GM23338 (cell line): ENCODE results near the gene WFS1. TPM values are rescaled to one million over a fixed set of nuclear protein-coding genes. Genes with fewer than 3 reads are reported as not detected.

ENCODE experiments used
- ATAC-seq: fragments of 200-7000 bp; cut with Tn5 transposase; 3 replicates; pipeline ENCODE4 v1.9.1; 2020
- DNase-seq: peaks from one replicate; pipeline ENCODE4 v3.0.0-alpha.2; 2015; ENCODE audit warnings: low spot score
- H2AFZ ChIP-seq: fragments of 200-600 bp; sonication (generic); 2 replicates; pipeline ENCODE4 v1.8.0; 2016; ENCODE audit warnings: antibody characterized with exemption, mild to moderate bottlenecking, moderate library complexity
- H3F3A ChIP-seq: fragments of 200-600 bp; sonication (generic); replicated peaks from 2 replicates; pipeline ENCODE4 v1.8.0; 2017; ENCODE audit warnings: antibody characterized with exemption, mixed run types, low read depth
- H3K27ac ChIP-seq: fragments of 200-600 bp; sonication (generic); 2 replicates; pipeline ENCODE4 v1.6.1; 2016; ENCODE audit warnings: low read depth
- H3K27me3 ChIP-seq: fragments of 200-600 bp; sonication (generic); 2 replicates; pipeline ENCODE4 v1.8.0; 2016; ENCODE audit warnings: mild to moderate bottlenecking, mixed run types, moderate library complexity; ENCODE audit not compliant: insufficient read depth
- H3K36me3 ChIP-seq: fragments of 200-600 bp; sonication (generic); 2 replicates; pipeline ENCODE4 v1.8.0; 2016; ENCODE audit warnings: mild to moderate bottlenecking; ENCODE audit not compliant: insufficient read depth
- H3K4me1 ChIP-seq: fragments of 200-600 bp; sonication (generic); 2 replicates; pipeline ENCODE4 v1.8.0; 2016; ENCODE audit warnings: mild to moderate bottlenecking, moderate library complexity; ENCODE audit not compliant: insufficient read depth
- H3K4me2 ChIP-seq: fragments of 200-600 bp; sonication (generic); 2 replicates; pipeline ENCODE4 v1.7.1; 2017; ENCODE audit warnings: mixed run types
- H3K4me3 ChIP-seq: fragments of 200-600 bp; sonication (generic); 2 replicates; pipeline ENCODE4 v1.6.1; 2016; ENCODE audit warnings: mixed run types
- H3K79me2 ChIP-seq: fragments of 200-600 bp; sonication (generic); replicated peaks from 2 replicates; pipeline ENCODE4 v1.8.0; 2017; ENCODE audit warnings: mild to moderate bottlenecking; ENCODE audit not compliant: insufficient read depth
- H3K9me2 ChIP-seq: fragments of 200-600 bp; sonication (generic); 2 replicates; pipeline ENCODE4 v1.8.0; 2017; ENCODE audit not compliant: insufficient read depth
- H4K20me1 ChIP-seq: fragments of 200-600 bp; sonication (generic); replicated peaks from 2 replicates; pipeline ENCODE4 v1.8.0; 2017; ENCODE audit warnings: mild to moderate bottlenecking; ENCODE audit not compliant: insufficient read depth
- H3K27ac Mint-ChIP-seq: 2 replicates; pipeline ENCODE4 v1.8.0; 2020; ENCODE audit warnings: inconsistent platforms, mild to moderate bottlenecking, moderate library complexity, mixed read lengths
- H3K27me3 Mint-ChIP-seq: 3 replicates; pipeline ENCODE4 v1.8.0; 2022; ENCODE audit warnings: low read depth, mild to moderate bottlenecking, moderate library complexity, mixed read lengths, inconsistent platforms; ENCODE audit not compliant: insufficient read depth, poor library complexity
- H3K36me3 Mint-ChIP-seq: 3 replicates; pipeline ENCODE4 v1.8.0; 2021; ENCODE audit warnings: low read depth, mild to moderate bottlenecking, inconsistent platforms, moderate library complexity, mixed read lengths
- H3K4me1 Mint-ChIP-seq: 3 replicates; pipeline ENCODE4 v1.8.0; 2020; ENCODE audit warnings: mild to moderate bottlenecking, inconsistent platforms, mixed read lengths
- H3K4me3 Mint-ChIP-seq: 3 replicates; pipeline ENCODE4 v1.8.0; 2021; ENCODE audit warnings: moderate library complexity, mild to moderate bottlenecking, inconsistent platforms, mixed read lengths
- H3K9me3 Mint-ChIP-seq: 3 replicates; pipeline ENCODE4 v1.8.0; 2020; ENCODE audit warnings: moderate library complexity, mild to moderate bottlenecking, inconsistent platforms, mixed read lengths
- CTCF ChIP-seq, 2 experiments: fragments of 200-600 bp in 1 of 2; sonication (generic) in 1 of 2; conservative IDR thresholded peaks; 2 replicates each; pipeline versions ENCODE4 v1.5.1 to v1.6.1; 2016 to 2017; ENCODE audit warnings: antibody characterized with exemption in 2 of 2, low read depth in 2 of 2, mild to moderate bottlenecking in 2 of 2, moderate library complexity in 1 of 2
- EZH2 ChIP-seq: fragments of 200-600 bp; sonication (generic); IDR thresholded peaks from one replicate; pipeline ENCODE4 v1.8.0; 2017; ENCODE audit warnings: antibody characterized with exemption, mild to moderate bottlenecking, low read depth; ENCODE audit not compliant: unreplicated experiment
- EZH2phosphoT487 ChIP-seq: fragments of 200-600 bp; sonication (generic); IDR thresholded peaks from one replicate; pipeline ENCODE4 v1.8.1; 2018; ENCODE audit warnings: antibody characterized with exemption; ENCODE audit not compliant: unreplicated experiment
- JUNB ChIP-seq: IDR thresholded peaks from one replicate; pipeline ENCODE4 v1.6.1; 2016; ENCODE audit warnings: antibody characterized with exemption; ENCODE audit not compliant: unreplicated experiment
- NANOG ChIP-seq: IDR thresholded peaks from 2 replicates; pipeline ENCODE4 v1.6.1; 2016; ENCODE audit warnings: antibody characterized with exemption, borderline replicate concordance
- POLR2AphosphoS5 ChIP-seq: IDR thresholded peaks from 2 replicates; pipeline ENCODE4 v1.6.1; 2016; ENCODE audit warnings: antibody characterized with exemption, low read depth
- ZNF114 ChIP-seq: fragments of 250-450 bp; sonication (Bioruptor Pico); IDR thresholded peaks from 2 replicates; pipeline ENCODE4 v1.5.0; 2020; ENCODE audit warnings: mild to moderate bottlenecking, moderate library complexity
- ZNF331 ChIP-seq: fragments of 250-450 bp; sonication (Bioruptor Pico); IDR thresholded peaks from 2 replicates; pipeline ENCODE4 v1.5.0; 2020; ENCODE audit warnings: low read depth, mild to moderate bottlenecking, moderate library complexity
- polyA plus RNA-seq: library from polyadenylated mRNA; unstranded; fragments of >200 nt; fragmentation: Nextera tagmentation; extraction: Ambion mirVana; gene quantifications from 2 replicates; pipeline ENCODE4 v1.2.1, GENCODE V29; 2016
- total RNA-seq: library from RNA; depleted of rRNA; stranded (reverse); fragments of >200 nt; shearing (Covaris generic); gene quantifications from 2 replicates; pipeline ENCODE4 v1.2.3, GENCODE V29; 2014
- TF ChIP-seq, protein P1 (sequence below): fragments of 250-450 bp; sonication (Bioruptor Pico); IDR thresholded peaks from 2 replicates; pipeline ENCODE4 v1.5.0; 2020; ENCODE audit warnings: mild to moderate bottlenecking, moderate library complexity
- TF ChIP-seq, protein P2 (sequence below): IDR thresholded peaks from 2 replicates; pipeline ENCODE4 v1.6.1; 2016; ENCODE audit warnings: antibody characterized with exemption

The WFS1 gene
- total and polyA plus RNA-seq, 2 experiments from 2014 or later, result 24.7 to 45.4 TPM

DNA sequence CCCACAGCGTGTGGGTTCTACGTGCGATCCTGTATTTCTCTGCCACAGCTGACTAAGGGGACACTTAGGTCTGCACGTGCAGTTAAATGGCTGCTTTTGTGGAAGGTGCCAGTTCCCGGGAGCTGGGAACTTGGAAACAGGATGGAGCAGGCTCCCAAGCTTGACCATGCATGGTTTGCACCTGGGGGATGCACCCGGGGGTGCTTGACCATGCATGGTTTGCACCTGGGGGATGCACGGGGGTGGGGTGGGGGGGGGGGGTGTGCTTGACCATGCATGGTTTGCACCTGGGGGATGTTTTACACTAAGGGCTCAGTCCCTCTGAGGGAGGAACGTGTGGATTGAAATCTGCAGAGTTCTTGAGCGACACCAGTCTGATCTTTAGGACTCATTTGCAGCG, 5.7 kb downstream of the WFS1 start:
- H3K4me1 Mint-ChIP-seq, result peaks cover 32% of the 10 kb centered on the region

GRCh38 chr4:6275898-6276806, 6.5 kb downstream of the WFS1 start:
- Histone ChIP-seq H3K36me3 (no peaks in the 10 kb centered on the region), H2AFZ (no peak overlapping the region), H4K20me1 (peaks cover 3% of the 10 kb centered on the region; the same call in 1 of the 2 replicates), H3K4me3 (no peak overlapping the region), H3K9me2 (no peaks in the 10 kb centered on the region), H3K4me2 (no peak overlapping the region), H3K4me1 (peaks cover 11% of the 10 kb centered on the region; the same call in 1 of the 2 replicates), H3K79me2 (peaks cover 28% of the 10 kb centered on the region), H3K27me3 (no peaks in the 10 kb centered on the region), H3F3A (no peaks in the 10 kb centered on the region), H3K27ac (no peak overlapping the region)
- no peak for DNase-seq
- no peak overlapping the region for H3K4me3 Mint-ChIP-seq
- no peak for ATAC-seq
- peaks cover 9% of the 10 kb centered on the region for H3K27me3 Mint-ChIP-seq
- H3K27ac Mint-ChIP-seq, result no peak overlapping the region
- H3K4me1 Mint-ChIP-seq, result peaks cover 24% of the 10 kb centered on the region
- no peaks in the 10 kb centered on the region; the same call in 1 of the 3 replicates for H3K9me3 Mint-ChIP-seq
- no peaks in the 10 kb centered on the region for H3K36me3 Mint-ChIP-seq
- TF ChIP-seq JUNB, result no peak
- no peak for TF ChIP-seq ZNF114
- no peak for TF ChIP-seq ZNF331 (CRISPR knock-in tag)
- no peak for TF ChIP-seq EZH2phosphoT487
- TF ChIP-seq NANOG, result no peak
- no peak for TF ChIP-seq CTCF (conservative IDR thresholded peaks at IDR 0.05; ENCODE audit: low read depth in 2 of 2)
- TF ChIP-seq EZH2, result no peak
- TF ChIP-seq, protein P1, sequence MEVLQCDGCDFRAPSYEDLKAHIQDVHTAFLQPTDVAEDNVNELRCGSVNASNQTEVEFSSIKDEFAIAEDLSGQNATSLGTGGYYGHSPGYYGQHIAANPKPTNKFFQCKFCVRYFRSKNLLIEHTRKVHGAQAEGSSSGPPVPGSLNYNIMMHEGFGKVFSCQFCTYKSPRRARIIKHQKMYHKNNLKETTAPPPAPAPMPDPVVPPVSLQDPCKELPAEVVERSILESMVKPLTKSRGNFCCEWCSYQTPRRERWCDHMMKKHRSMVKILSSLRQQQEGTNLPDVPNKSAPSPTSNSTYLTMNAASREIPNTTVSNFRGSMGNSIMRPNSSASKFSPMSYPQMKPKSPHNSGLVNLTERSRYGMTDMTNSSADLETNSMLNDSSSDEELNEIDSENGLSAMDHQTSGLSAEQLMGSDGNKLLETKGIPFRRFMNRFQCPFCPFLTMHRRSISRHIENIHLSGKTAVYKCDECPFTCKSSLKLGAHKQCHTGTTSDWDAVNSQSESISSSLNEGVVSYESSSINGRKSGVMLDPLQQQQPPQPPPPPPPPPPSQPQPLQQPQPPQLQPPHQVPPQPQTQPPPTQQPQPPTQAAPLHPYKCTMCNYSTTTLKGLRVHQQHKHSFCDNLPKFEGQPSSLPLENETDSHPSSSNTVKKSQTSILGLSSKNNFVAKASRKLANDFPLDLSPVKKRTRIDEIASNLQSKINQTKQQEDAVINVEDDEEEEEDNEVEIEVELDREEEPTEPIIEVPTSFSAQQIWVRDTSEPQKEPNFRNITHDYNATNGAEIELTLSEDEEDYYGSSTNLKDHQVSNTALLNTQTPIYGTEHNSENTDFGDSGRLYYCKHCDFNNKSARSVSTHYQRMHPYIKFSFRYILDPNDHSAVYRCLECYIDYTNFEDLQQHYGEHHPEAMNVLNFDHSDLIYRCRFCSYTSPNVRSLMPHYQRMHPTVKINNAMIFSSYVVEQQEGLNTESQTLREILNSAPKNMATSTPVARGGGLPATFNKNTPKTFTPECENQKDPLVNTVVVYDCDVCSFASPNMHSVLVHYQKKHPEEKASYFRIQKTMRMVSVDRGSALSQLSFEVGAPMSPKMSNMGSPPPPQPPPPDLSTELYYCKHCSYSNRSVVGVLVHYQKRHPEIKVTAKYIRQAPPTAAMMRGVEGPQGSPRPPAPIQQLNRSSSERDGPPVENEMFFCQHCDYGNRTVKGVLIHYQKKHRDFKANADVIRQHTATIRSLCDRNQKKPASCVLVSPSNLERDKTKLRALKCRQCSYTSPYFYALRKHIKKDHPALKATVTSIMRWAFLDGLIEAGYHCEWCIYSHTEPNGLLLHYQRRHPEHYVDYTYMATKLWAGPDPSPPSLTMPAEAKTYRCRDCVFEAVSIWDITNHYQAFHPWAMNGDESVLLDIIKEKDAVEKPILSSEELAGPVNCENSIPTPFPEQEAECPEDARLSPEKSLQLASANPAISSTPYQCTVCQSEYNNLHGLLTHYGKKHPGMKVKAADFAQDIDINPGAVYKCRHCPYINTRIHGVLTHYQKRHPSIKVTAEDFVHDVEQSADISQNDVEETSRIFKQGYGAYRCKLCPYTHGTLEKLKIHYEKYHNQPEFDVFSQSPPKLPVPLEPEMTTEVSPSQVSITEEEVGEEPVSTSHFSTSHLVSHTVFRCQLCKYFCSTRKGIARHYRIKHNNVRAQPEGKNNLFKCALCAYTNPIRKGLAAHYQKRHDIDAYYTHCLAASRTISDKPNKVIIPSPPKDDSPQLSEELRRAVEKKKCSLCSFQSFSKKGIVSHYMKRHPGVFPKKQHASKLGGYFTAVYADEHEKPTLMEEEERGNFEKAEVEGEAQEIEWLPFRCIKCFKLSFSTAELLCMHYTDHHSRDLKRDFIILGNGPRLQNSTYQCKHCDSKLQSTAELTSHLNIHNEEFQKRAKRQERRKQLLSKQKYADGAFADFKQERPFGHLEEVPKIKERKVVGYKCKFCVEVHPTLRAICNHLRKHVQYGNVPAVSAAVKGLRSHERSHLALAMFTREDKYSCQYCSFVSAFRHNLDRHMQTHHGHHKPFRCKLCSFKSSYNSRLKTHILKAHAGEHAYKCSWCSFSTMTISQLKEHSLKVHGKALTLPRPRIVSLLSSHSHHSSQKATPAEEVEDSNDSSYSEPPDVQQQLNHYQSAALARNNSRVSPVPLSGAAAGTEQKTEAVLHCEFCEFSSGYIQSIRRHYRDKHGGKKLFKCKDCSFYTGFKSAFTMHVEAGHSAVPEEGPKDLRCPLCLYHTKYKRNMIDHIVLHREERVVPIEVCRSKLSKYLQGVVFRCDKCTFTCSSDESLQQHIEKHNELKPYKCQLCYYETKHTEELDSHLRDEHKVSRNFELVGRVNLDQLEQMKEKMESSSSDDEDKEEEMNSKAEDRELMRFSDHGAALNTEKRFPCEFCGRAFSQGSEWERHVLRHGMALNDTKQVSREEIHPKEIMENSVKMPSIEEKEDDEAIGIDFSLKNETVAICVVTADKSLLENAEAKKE (CRISPR knock-in tag), result no peak
- TF ChIP-seq POLR2AphosphoS5, result no peak

More for the DNA sequence above, 5.7 kb downstream of the WFS1 start:
- Histone ChIP-seq H4K20me1 (peaks cover 3% of the 10 kb centered on the region; the same call in 1 of the 2 replicates), H3K36me3 (no peaks in the 10 kb centered on the region), H2AFZ (no peak overlapping the region), H3F3A (no peaks in the 10 kb centered on the region), H3K4me2 (no peak overlapping the region), H3K79me2 (peaks cover 32% of the 10 kb centered on the region), H3K4me3 (no peak overlapping the region), H3K9me2 (no peaks in the 10 kb centered on the region), H3K27me3 (no peaks in the 10 kb centered on the region), H3K27ac (no peak overlapping the region), H3K4me1 (peaks cover 18% of the 10 kb centered on the region; the same call in 1 of the 2 replicates)
- H3K27ac Mint-ChIP-seq, result no peak overlapping the region; the same call in 1 of the 2 replicates
- no peak for ATAC-seq
- H3K4me3 Mint-ChIP-seq, result no peak overlapping the region
- peaks cover 9% of the 10 kb centered on the region for H3K27me3 Mint-ChIP-seq
- no peak for DNase-seq
- no peaks in the 10 kb centered on the region for H3K36me3 Mint-ChIP-seq
- H3K9me3 Mint-ChIP-seq, result no peaks in the 10 kb centered on the region; the same call in 1 of the 3 replicates
- no peak for TF ChIP-seq ZNF331 (CRISPR knock-in tag)
- no peak for TF ChIP-seq POLR2AphosphoS5
- TF ChIP-seq JUNB, result no peak
- TF ChIP-seq, protein P2, sequence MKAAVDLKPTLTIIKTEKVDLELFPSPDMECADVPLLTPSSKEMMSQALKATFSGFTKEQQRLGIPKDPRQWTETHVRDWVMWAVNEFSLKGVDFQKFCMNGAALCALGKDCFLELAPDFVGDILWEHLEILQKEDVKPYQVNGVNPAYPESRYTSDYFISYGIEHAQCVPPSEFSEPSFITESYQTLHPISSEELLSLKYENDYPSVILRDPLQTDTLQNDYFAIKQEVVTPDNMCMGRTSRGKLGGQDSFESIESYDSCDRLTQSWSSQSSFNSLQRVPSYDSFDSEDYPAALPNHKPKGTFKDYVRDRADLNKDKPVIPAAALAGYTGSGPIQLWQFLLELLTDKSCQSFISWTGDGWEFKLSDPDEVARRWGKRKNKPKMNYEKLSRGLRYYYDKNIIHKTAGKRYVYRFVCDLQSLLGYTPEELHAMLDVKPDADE, result no peak
- no peak for TF ChIP-seq EZH2phosphoT487
